Activated naive CD4-positive, alpha-beta T cell treated with anti-CD3 and anti-CD28 coated beads, Interleukin-2, amount 50 U/mL, for 72 hours (primary cell): ENCODE data around the gene PARP15. TPM values are rescaled to one million over a fixed set of nuclear protein-coding genes. Genes with fewer than 3 reads are reported as not detected.

Experiments used
- total RNA-seq, 2 donors: library from RNA; stranded (reverse); gene quantifications; one replicate each; pipeline ENCODE4 v1.2.3, GENCODE V29; 2022

Gene PARP15
- total RNA-seq, 2 donors from 2014 or later, result 13.8 to 23.5 TPM

Other genes with a start within 250 kb of the PARP15 start
- 10 to 100 TPM; 52.0 to 99.6 TPM for gene MIX23, start 194.4 kb upstream of the PARP15 start, total RNA-seq
- 100 to 1,000 TPM in 1 of 2 donors, 10 to 100 TPM in 1; 51.2 to 194 TPM for gene FAM162A, start 193.5 kb upstream of the PARP15 start, total RNA-seq
- gene WDR5B, start 161.6 kb upstream of the PARP15 start, total RNA-seq, result 1 to 10 TPM; 2.3 to 3.1 TPM
- 10 to 100 TPM; 40.3 to 89.5 TPM for gene KPNA1, start 62.7 kb upstream of the PARP15 start, total RNA-seq
- gene PARP9, start 13.3 kb upstream of the PARP15 start, total RNA-seq, result 10 to 100 TPM; 26.9 to 70.1 TPM
- gene DTX3L, start 13.3 kb upstream of the PARP15 start, total RNA-seq, result 10 to 100 TPM; 30.4 to 65.2 TPM
- 10 to 100 TPM; 56.0 to 69.3 TPM for gene PARP14, start 103.2 kb downstream of the PARP15 start, total RNA-seq
- gene HSPBAP1, start 216.2 kb downstream of the PARP15 start, total RNA-seq, result 1 to 10 TPM; 5.3 to 6.6 TPM
- gene SLC49A4, start 217.4 kb downstream of the PARP15 start, total RNA-seq, result 1 to 10 TPM; 1.3 to 1.8 TPM